K562 (cell line): ENCODE measurements around the gene TMEM167B. TPM values are rescaled to one million over a fixed set of nuclear protein-coding genes. Genes with fewer than 3 reads are reported as not detected.
A peak's percentile ranks its signal among the peaks of the same experiment; 100 is the strongest.

Experiments
- CCNT2 ChIP-seq: IDR thresholded peaks from 2 replicates; pipeline ENCODE4 v1.6.1; 2011; ENCODE audit warnings: borderline replicate concordance, low read depth, mild to moderate bottlenecking, moderate library complexity, mixed read lengths, low read length; ENCODE audit not compliant: insufficient read length; ENCODE audit errors: extremely low read depth
- CREB1 ChIP-seq, 2 experiments: sonication (generic) in 1 of 2; formaldehyde crosslinking in 1 of 2; IDR thresholded peaks; 2 replicates each; pipeline versions ENCODE4 v1.6.1 to v1.8.0; 2012 to 2022; ENCODE audit warnings: inconsistent platforms in 1 of 2, mild to moderate bottlenecking in 1 of 2, missing genetic modification reagents in 1 of 2, moderate library complexity in 1 of 2
- CREBBP ChIP-seq: IDR thresholded peaks from one replicate; pipeline ENCODE4 v1.6.1; 2012; ENCODE audit warnings: low read depth, mild to moderate bottlenecking, control low read depth, inconsistent platforms, low read length
- E2F4 ChIP-seq: sonication (generic); formaldehyde crosslinking; IDR thresholded peaks from 2 replicates; pipeline ENCODE4 v1.8.0; 2022; ENCODE audit warnings: mild to moderate bottlenecking, low read depth, missing genetic modification reagents
- ELF2 ChIP-seq: fragments of 250-450 bp; sonication (Bioruptor Pico); IDR thresholded peaks from 2 replicates; pipeline ENCODE4 v1.5.0; 2021; ENCODE audit warnings: mild to moderate bottlenecking
- FOS ChIP-seq: IDR thresholded peaks from 3 replicates; pipeline ENCODE4 v1.6.1; 2011; ENCODE audit not compliant: insufficient read length; ENCODE audit errors: extremely low read depth
- KDM1A ChIP-seq, 2 experiments: fragments of 450-650 bp; IDR thresholded peaks; 2 replicates each; pipeline ENCODE4 v1.6.1; 2016; ENCODE audit warnings: mild to moderate bottlenecking in 2 of 2
- MEF2D ChIP-seq: conservative IDR thresholded peaks from 2 replicates; pipeline ENCODE4 v1.6.1; 2016; ENCODE audit warnings: low read depth, missing genetic modification characterization, missing compliant biosample characterization
- MYBL2 ChIP-seq, 2 experiments: fragments of 450-650 bp in 1 of 2; sonication (generic) in 1 of 2; formaldehyde crosslinking in 1 of 2; IDR thresholded peaks; 2 replicates each; pipeline versions ENCODE4 v1.6.1 to v1.8.1; 2017 to 2022; ENCODE audit warnings: borderline replicate concordance in 1 of 2, inconsistent platforms in 1 of 2, low read depth in 1 of 2, mild to moderate bottlenecking in 1 of 2, missing genetic modification reagents in 1 of 2, moderate library complexity in 1 of 2
- POLR2G ChIP-seq: fragments of 200-400 bp; formaldehyde crosslinking; IDR thresholded peaks from 2 replicates; pipeline ENCODE4 v1.6.1; 2017; ENCODE audit warnings: low read depth, mild to moderate bottlenecking, antibody characterized with exemption, low read length, moderate library complexity
- SMAD2 ChIP-seq: fragments of 150-350 bp; IDR thresholded peaks from 2 replicates; pipeline ENCODE4 v1.6.1; 2014; ENCODE audit warnings: low read depth, mild to moderate bottlenecking, low read length
- SMC3 ChIP-seq: conservative IDR thresholded peaks from 2 replicates; pipeline ENCODE4 v1.6.1; 2011; ENCODE audit warnings: low read depth, low read length, improper control_type of control experiment; ENCODE audit not compliant: insufficient read depth
- SNIP1 ChIP-seq: fragments of 450-650 bp; IDR thresholded peaks from 2 replicates; pipeline ENCODE4 v1.7.1; 2017; ENCODE audit warnings: low read depth, mild to moderate bottlenecking
- SRSF3 ChIP-seq: fragments of 200-400 bp; formaldehyde crosslinking; IDR thresholded peaks from 2 replicates; pipeline ENCODE4 v1.6.1; 2016; ENCODE audit warnings: mild to moderate bottlenecking, low read length, moderate library complexity; ENCODE audit not compliant: insufficient read depth
- ZBED1 ChIP-seq: IDR thresholded peaks from 2 replicates; pipeline ENCODE4 v1.6.1; 2014
- ZHX1 ChIP-seq: fragments of 150-350 bp; conservative IDR thresholded peaks from 2 replicates; pipeline ENCODE4 v1.6.1; 2014; ENCODE audit warnings: low read length
- ZNF274 ChIP-seq: IDR thresholded peaks from 2 replicates; pipeline ENCODE4 v1.6.1; 2011; ENCODE audit warnings: low read depth, mild to moderate bottlenecking, low read length, moderate library complexity, borderline replicate concordance
- ZNF431 ChIP-seq: sonication (generic); formaldehyde crosslinking; IDR thresholded peaks from 2 replicates; pipeline ENCODE4 v1.8.0; 2022; ENCODE audit warnings: mild to moderate bottlenecking, missing genetic modification reagents
- ZNF445 ChIP-seq: fragments of 250-450 bp; sonication (Bioruptor Pico); IDR thresholded peaks from 2 replicates; pipeline ENCODE4 v1.4.0; 2020; ENCODE audit warnings: low read depth, mild to moderate bottlenecking, moderate library complexity
- polyA plus RNA-seq, 8 experiments: library from polyadenylated mRNA; depleted of rRNA in 4 of 8; stranded (reverse) in 5 of 8; unstranded in 3 of 8; fragments of >200 nt; fragmentation: Nextera tagmentation in 2 of 8; fragmentation: Illumina TruSeq in 1 of 8; extraction: Ambion mirVana in 2 of 8; extraction: Trizol in 1 of 8; gene quantifications; 2 replicates each; pipeline versions ENCODE4 v1.2.1 to v1.2.3, GENCODE V29; 2011 to 2014; ENCODE audit warnings: inconsistent platforms in 1 of 8, missing spikeins in 1 of 8
- total RNA-seq, 7 experiments: library from RNA; depleted of rRNA in 6 of 7; stranded (reverse); fragments of >200 nt in 6 of 7; fragmentation: Illumina TruSeq in 2 of 7; extraction: Trizol in 2 of 7; gene quantifications; 2 replicates each; pipeline versions ENCODE4 v1.2.1 to v1.2.3, GENCODE V29; 2011 to 2021; ENCODE audit warnings: low replicate concordance in 1 of 7

The TMEM167B gene
- total and polyA plus RNA-seq, 9 of the 15 experiments (the other 6 are each of a cell fraction or from before 2014, with no cell fraction given): 17.2 to 36.4 (median 32.2) TPM

- TF ChIP-seq ZHX1: 0 out of 2 replicates have a peak, but pooled peaks have one; percentile 27
- peak; percentile 74 for TF ChIP-seq CREB1 (IDR thresholded peaks at IDR 0.05)
- TF ChIP-seq CREB1 (CRISPR knock-in tag; IDR thresholded peaks at IDR 0.05): peak; percentile 73
- TF ChIP-seq ZNF431: peak; percentile 80; the same call in 1 of the 2 replicates
- TF ChIP-seq SMC3: peak; percentile 78
- TF ChIP-seq CCNT2: peak; percentile 87
- peak; percentile 72 for TF ChIP-seq MEF2D (tag)
- TF ChIP-seq POLR2G: peak; percentile 100
- no peak for TF ChIP-seq SRSF3
- no peak for TF ChIP-seq ZNF274
- TF ChIP-seq ZBED1: peak; percentile 88
- peak; percentile 17 for TF ChIP-seq ZNF445 (CRISPR knock-in tag)
- TF ChIP-seq MYBL2 (IDR thresholded peaks at IDR 0.05; ENCODE audit: low read depth): no peak
- no peak for TF ChIP-seq MYBL2 (CRISPR knock-in tag; IDR thresholded peaks at IDR 0.05; ENCODE audit: borderline replicate concordance)
- TF ChIP-seq FOS: no peak
- no peak for TF ChIP-seq KDM1A (IDR thresholded peaks at IDR 0.05)
- no peak for TF ChIP-seq CREBBP
- no peak for TF ChIP-seq SMAD2
- peak; percentile 93 for TF ChIP-seq SNIP1
- TF ChIP-seq E2F4 (CRISPR knock-in tag): peak; percentile 90
- TF ChIP-seq ELF2: peak; percentile 92
Observed at GRCh38 chr1:109099938-109100773, 9.6 kb downstream of the TMEM167B start (continued).
